SU-DHL-6 (cell line): ENCODE measurements around the gene AFM.

ENCODE experiments used
- CTCF ChIP-seq: fragments of 200-600 bp; sonication (generic); IDR thresholded peaks from one replicate; pipeline ENCODE4 v1.5.1; 2017; ENCODE audit warnings: antibody characterized with exemption, mild to moderate bottlenecking, low read length, moderate library complexity; ENCODE audit not compliant: insufficient read depth, poor library complexity, severe bottlenecking
- EZH2phosphoT487 ChIP-seq: fragments of 200-600 bp; sonication (generic), shearing (Covaris generic); conservative IDR thresholded peaks from 2 replicates; pipeline ENCODE4 v1.6.1; 2018; ENCODE audit warnings: mild to moderate bottlenecking, antibody characterized with exemption, low read length, moderate library complexity, mixed read lengths

GRCh38 chr4:73456177-73457022 lies 25.1 kb upstream of the AFM start:
- TF ChIP-seq CTCF, result no peak
- no peak for TF ChIP-seq EZH2phosphoT487
